GM12878 (cell line): ENCODE measurements around the gene GPBAR1. TPM values are rescaled to one million over a fixed set of nuclear protein-coding genes. Genes with fewer than 3 reads are reported as not detected.

Experiments
- ATF7 ChIP-seq: fragments of 450-650 bp; IDR thresholded peaks from 2 replicates; pipeline ENCODE4 v1.6.1; 2016; ENCODE audit warnings: low read depth, mild to moderate bottlenecking
- BCL3 ChIP-seq: IDR thresholded peaks from 2 replicates; pipeline ENCODE4 v1.6.1; 2011; ENCODE audit warnings: borderline replicate concordance, low read depth, mild to moderate bottlenecking, moderate library complexity, low read length; ENCODE audit not compliant: insufficient read depth, poor library complexity, severe bottlenecking
- GATAD2B ChIP-seq: fragments of 450-650 bp; conservative IDR thresholded peaks from 2 replicates; pipeline ENCODE4 v1.6.1; 2017; ENCODE audit warnings: low read depth, mild to moderate bottlenecking, moderate library complexity
- IKZF2 ChIP-seq, 2 experiments: fragments of 450-650 bp; IDR thresholded peaks; 2 replicates each; pipeline ENCODE4 v1.6.1; 2017; ENCODE audit warnings: mild to moderate bottlenecking in 2 of 2, moderate library complexity in 2 of 2
- NR2C2 ChIP-seq: IDR thresholded peaks from 2 replicates; pipeline ENCODE4 v1.6.1; 2011; ENCODE audit warnings: borderline replicate concordance, low read depth; ENCODE audit not compliant: control insufficient read depth, insufficient read length
- SIN3A ChIP-seq: IDR thresholded peaks from 2 replicates; pipeline ENCODE4 v1.6.1; 2012; ENCODE audit warnings: low read depth, low read length, improper control_type of control experiment
- SREBF1 ChIP-seq: IDR thresholded peaks from 2 replicates; pipeline ENCODE4 v1.6.1; 2012; ENCODE audit warnings: mild to moderate bottlenecking, low read length
- STAT3 ChIP-seq: IDR thresholded peaks from 2 replicates; pipeline ENCODE4 v1.6.1; 2011; ENCODE audit warnings: low read depth, low read length, improper control_type of control experiment
- polyA plus RNA-seq, 11 experiments: library from polyadenylated mRNA; depleted of rRNA in 4 of 11; unstranded in 6 of 11; stranded (reverse) in 5 of 11; fragments of >200 nt; fragmentation: Nextera tagmentation in 4 of 11; fragmentation: Illumina TruSeq in 1 of 11; extraction: Ambion mirVana in 4 of 11; extraction: Trizol in 1 of 11; gene quantifications; 1 replicate in 1 of 11; 2 replicates in 10 of 11; pipeline versions ENCODE4 v1.2.1 to v1.2.3, GENCODE V29; 2011 to 2016; ENCODE audit warnings: inconsistent platforms in 2 of 11, missing spikeins in 2 of 11, low read depth in 1 of 11
- total RNA-seq, 4 experiments: library from RNA; depleted of rRNA in 3 of 4; stranded (reverse); fragments of >200 nt in 3 of 4; fragmentation: Illumina TruSeq in 1 of 4; extraction: Trizol in 1 of 4; gene quantifications; 2 replicates each; pipeline versions ENCODE4 v1.2.1 to v1.2.3, GENCODE V29; 2013 to 2021
- TF ChIP-seq, protein P1 (sequence below): IDR thresholded peaks from 2 replicates; pipeline ENCODE4 v1.6.1; 2012; ENCODE audit warnings: mild to moderate bottlenecking, low read depth, low read length

Gene GPBAR1
- total and polyA plus RNA-seq, 10 of the 15 experiments (the other 5 are each of a cell fraction or from before 2014, with no cell fraction given), result 0.03 to 0.36 (median 0.11) TPM; not detected in 3

- TF ChIP-seq, protein P1, sequence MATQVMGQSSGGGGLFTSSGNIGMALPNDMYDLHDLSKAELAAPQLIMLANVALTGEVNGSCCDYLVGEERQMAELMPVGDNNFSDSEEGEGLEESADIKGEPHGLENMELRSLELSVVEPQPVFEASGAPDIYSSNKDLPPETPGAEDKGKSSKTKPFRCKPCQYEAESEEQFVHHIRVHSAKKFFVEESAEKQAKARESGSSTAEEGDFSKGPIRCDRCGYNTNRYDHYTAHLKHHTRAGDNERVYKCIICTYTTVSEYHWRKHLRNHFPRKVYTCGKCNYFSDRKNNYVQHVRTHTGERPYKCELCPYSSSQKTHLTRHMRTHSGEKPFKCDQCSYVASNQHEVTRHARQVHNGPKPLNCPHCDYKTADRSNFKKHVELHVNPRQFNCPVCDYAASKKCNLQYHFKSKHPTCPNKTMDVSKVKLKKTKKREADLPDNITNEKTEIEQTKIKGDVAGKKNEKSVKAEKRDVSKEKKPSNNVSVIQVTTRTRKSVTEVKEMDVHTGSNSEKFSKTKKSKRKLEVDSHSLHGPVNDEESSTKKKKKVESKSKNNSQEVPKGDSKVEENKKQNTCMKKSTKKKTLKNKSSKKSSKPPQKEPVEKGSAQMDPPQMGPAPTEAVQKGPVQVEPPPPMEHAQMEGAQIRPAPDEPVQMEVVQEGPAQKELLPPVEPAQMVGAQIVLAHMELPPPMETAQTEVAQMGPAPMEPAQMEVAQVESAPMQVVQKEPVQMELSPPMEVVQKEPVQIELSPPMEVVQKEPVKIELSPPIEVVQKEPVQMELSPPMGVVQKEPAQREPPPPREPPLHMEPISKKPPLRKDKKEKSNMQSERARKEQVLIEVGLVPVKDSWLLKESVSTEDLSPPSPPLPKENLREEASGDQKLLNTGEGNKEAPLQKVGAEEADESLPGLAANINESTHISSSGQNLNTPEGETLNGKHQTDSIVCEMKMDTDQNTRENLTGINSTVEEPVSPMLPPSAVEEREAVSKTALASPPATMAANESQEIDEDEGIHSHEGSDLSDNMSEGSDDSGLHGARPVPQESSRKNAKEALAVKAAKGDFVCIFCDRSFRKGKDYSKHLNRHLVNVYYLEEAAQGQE, result no peak
- TF ChIP-seq GATAD2B (peak; percentile 27; the same call in 1 of the 2 replicates), NR2C2 (no peak), SREBF1 (no peak), IKZF2 (IDR thresholded peaks at IDR 0.05) (peak; percentile 68 to 75; a peak in 3 of 4 replicates), BCL3 (peak; percentile 26), STAT3 (0 out of 2 replicates have a peak, but pooled peaks have one; percentile 48), SIN3A (peak; percentile 37; the same call in 1 of the 2 replicates), ATF7 (peak; percentile 70)
Observed at GRCh38 chr2:218290316-218291261, 29.8 kb downstream of the GPBAR1 start (continued).
